Embryonic facial prominence (tissue), 1 donor: Measurements from ENCODE around the gene IFIT1B.
A peak's percentile ranks its signal among the peaks of the same experiment; 100 is the strongest.
"Not testable (repeated sequence)": the region's sequence is repeated elsewhere in the genome, so short reads cannot be mapped to it uniquely, and the experiment has no call there.

Experiments
- DNase-seq: peaks from one replicate; pipeline ENCODE4 v3.0.0-alpha.2; 2016; ENCODE audit errors: extremely low spot score

IFIT1B gene

GRCh38 chr10:89377705-89378637 lies at the start of gene IFIT1B:
Gene IFIT1B (plus strand): TSS chr10:89378056. CDS start chr10:89378136, 80 bp downstream.
- DNase-seq = no peak

- DNase-seq = no peak
Measured at GRCh38 chr10:89329151-89329550, 48.7 kb upstream of the IFIT1B start.

GRCh38 chr10:89330014-89330413 lies 47.8 kb upstream of the IFIT1B start:
- DNase-seq = not testable (repeated sequence)

- no peak for DNase-seq
Measured at GRCh38 chr10:89330537-89331212, 47.2 kb upstream of the IFIT1B start.

- not testable (repeated sequence) for DNase-seq
Measured at GRCh38 chr10:89331487-89332122, 46.3 kb upstream of the IFIT1B start.

- peak; percentile 46 for DNase-seq
Measured at GRCh38 chr10:89332123-89332633, 45.7 kb upstream of the IFIT1B start.

GRCh38 chr10:89335226-89335625 lies 42.6 kb upstream of the IFIT1B start:
- no peak for DNase-seq

GRCh38 chr10:89336241-89336640 lies 41.6 kb upstream of the IFIT1B start:
- DNase-seq = no peak

- DNase-seq = no peak
Measured at GRCh38 chr10:89337484-89337883, 40.4 kb upstream of the IFIT1B start.

- DNase-seq = no peak
Measured at GRCh38 chr10:89338713-89339112, 39.1 kb upstream of the IFIT1B start.

- no peak for DNase-seq
Measured at GRCh38 chr10:89339875-89340274, 38.0 kb upstream of the IFIT1B start.

- no peak for DNase-seq
Measured at GRCh38 chr10:89341649-89342048, 36.2 kb upstream of the IFIT1B start.

GRCh38 chr10:89342206-89342958 lies 35.5 kb upstream of the IFIT1B start:
- no peak for DNase-seq

GRCh38 chr10:89343089-89343767 lies 34.6 kb upstream of the IFIT1B start:
- no peak for DNase-seq

GRCh38 chr10:89344156-89344555 lies 33.7 kb upstream of the IFIT1B start:
- no peak for DNase-seq

GRCh38 chr10:89345367-89346000 lies 32.4 kb upstream of the IFIT1B start:
- no peak for DNase-seq

- DNase-seq = no peak
Measured at GRCh38 chr10:89346405-89347254, 31.2 kb upstream of the IFIT1B start.

GRCh38 chr10:89347701-89348457 lies 30.0 kb upstream of the IFIT1B start:
- DNase-seq = no peak

- DNase-seq = no peak
Measured at GRCh38 chr10:89348481-89348880, 29.4 kb upstream of the IFIT1B start.
